Measurements from ENCODE around the gene MAPK11.

DNA sequence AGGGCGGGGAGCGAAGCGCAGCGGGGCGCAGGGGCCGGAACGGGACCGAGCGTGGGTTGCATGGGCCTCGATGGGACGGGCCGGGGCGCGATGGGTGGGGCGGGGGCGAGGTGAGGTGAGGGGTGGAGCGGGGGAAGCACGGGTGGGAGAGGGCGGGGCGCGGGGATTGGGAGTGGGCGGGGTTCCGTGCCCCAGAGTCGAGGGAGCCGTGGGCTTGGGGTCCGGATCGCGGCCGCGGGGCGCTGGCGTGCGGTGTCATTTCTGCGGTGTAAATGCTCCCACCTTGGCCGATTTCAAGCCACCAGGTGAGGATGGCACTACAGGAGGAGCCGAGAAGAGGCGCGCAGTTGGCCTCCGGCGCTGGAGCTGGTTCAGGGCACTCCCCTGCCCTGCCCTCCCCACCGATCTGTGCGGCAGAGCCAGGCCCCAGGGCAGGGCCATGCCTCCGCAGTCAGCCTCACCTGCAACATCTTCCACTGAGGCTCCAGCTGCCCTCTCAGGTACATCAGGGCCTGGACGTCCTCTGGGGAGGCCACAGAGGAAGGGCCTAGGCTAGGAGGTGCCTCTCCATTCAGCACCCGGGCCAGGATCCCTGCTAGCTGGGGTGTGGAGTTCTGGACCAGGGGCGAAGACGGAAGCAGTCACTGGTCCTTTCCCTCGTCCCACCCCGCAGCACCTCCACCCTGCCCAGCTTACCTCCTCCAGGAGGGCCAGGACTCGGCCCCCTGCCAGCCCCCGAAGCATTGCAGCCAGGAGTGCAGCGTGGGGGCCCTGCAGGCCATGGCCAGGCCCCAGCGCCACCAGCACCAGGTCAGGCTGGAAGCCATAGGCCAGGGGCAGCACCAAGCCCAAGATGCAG lies 24.7 kb downstream of the MAPK11 start:
- TF ChIP-seq CTCF (IDR thresholded peaks at IDR 0.05) (no peak), POLR2A (IDR thresholded peaks at IDR 0.05) (no peak)

Measured in lower leg skin (tissue), 3 donors.